ENCODE results near the gene ZBTB7B.

Gene ZBTB7B

DNA sequence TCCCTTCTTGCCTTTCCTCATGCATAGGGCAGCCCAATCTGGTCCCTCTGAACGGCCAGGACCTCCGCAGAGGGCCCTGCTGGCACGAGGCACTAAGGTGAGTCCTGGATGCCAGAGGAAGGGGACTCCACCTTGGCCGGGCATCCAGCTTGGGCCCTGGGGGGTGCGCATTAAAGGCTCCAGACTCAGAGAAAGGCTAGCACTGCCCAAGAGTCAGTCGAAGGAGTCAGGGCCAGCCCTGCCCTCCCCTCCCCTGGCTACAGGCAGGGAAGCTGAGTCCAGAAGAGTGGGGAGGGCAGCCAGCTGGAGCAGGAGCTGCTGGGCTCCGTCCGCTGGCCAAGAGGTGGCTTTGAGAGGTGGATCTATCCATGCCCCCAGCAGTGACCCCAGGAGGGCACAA is 58.1 kb downstream of the ZBTB7B start:
- no peak for DNase-seq (ENCODE audit: low read depth in 2 of 2)

GRCh38 chr1:155061381-155062150 is 59.0 kb downstream of the ZBTB7B start:
- DNase-seq (ENCODE audit: low read depth in 2 of 2), result peak in 1 of 2 experiments; percentile 51

- DNase-seq (ENCODE audit: low read depth in 2 of 2), result no peak
Observed at GRCh38 chr1:155062151-155062686, 59.6 kb downstream of the ZBTB7B start.

DNA sequence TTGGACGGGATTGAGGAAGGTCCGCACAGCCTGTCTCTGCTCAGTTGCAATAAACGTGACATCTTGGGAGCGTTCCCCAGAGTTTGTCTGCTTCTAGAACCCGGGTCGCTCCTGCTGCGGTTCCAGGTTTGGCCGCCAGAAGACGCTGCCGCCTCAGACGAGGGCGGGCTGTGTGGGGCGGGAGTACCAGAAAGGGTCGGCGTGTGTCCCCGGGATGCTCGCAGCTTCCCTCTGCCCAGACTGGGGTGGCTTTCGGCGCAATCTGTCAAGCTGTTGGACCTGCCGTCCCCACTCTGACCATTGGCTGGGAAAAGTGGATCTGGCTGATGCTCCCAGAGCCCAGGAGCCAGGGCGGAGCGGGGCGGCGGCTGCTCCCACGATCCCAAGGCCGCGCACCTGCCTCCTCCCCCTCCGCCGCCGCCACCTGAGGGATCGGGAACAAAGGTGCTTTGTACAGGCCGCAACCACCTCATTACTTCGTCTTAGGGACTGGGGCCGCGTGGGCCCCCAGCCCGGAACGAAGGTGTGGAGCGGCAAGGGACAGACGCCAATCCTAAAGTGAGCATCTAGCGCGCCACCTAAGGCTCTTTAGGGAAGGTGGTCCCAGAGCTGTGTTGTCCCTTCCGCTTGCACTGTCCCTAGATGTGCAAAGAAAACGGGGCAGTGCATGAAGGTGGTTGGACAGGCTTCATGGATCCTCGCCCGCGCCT is 60.3 kb downstream of the ZBTB7B start:
- no peak for DNase-seq (ENCODE audit: low read depth in 2 of 2)

- peak in 1 of 2 experiments; percentile 52 for DNase-seq (ENCODE audit: low read depth in 2 of 2)
Observed at GRCh38 chr1:155063550-155064110, 61.0 kb downstream of the ZBTB7B start, which contains the start of gene EFNA4. Gene EFNA4, plus strand, starts transcription at chr1:155063740. Its CDS starts 84 bp downstream, at chr1:155063824.

DNA sequence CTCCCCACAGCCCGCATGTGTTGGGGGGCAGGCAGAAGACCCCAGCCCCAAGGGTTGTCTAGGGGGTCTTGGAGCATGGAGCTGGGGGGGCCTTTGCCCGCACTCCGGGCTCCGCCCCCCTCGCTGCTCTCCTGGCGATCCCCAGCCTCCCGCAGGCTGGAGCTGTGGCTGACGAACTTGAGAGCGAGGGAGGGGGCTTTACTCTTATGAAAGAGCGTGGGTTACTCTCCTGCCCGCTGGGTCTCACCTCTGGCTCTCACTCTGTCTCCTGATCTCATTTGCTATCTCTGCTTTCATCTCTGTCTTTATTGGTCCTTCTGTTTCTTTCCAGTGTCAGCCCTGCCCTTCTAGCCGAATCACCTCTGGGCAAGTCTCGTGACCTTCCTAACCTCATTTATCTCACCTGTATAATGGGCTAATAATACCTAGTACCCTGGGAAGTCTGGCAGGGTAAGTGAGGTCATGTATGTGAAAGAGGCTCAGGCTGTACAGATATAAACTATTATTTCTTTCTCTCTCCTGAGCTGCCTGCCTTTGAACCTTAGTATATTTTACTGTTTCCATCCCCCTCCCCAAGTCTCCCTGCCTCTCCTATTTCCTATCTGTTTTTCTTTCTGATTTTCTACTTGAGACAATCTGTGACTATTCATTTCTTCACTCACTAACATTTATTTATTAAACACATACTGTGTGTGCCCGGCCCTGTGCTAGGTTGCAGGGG is 61.7 kb downstream of the ZBTB7B start:
- no peak for DNase-seq (ENCODE audit: low read depth in 2 of 2)

GRCh38 chr1:155064832-155065429 is 62.3 kb downstream of the ZBTB7B start:
- no peak for DNase-seq (ENCODE audit: low read depth in 2 of 2)

GRCh38 chr1:155066777-155067176 is 64.2 kb downstream of the ZBTB7B start:
- DNase-seq (ENCODE audit: low read depth in 2 of 2), result no peak

All from fibroblast of skin of left quadriceps (primary cell).